H9 (cell line): Measurements from ENCODE around the gene UCP3. TPM values are rescaled to one million over a fixed set of nuclear protein-coding genes. Genes with fewer than 3 reads are reported as not detected.

Experiments
- DNase-seq: peaks from one replicate; pipeline ENCODE4 v3.0.0-alpha.2; 2017
- H2AFZ ChIP-seq: one replicate; pipeline ENCODE4 v1.6.1; 2013; ENCODE audit warnings: mild to moderate bottlenecking, low read length, control low read depth, moderate library complexity
- H2AK5ac ChIP-seq: 2 replicates; pipeline ENCODE4 v1.6.1; 2013; ENCODE audit warnings: low read length, control low read depth, mixed read lengths; ENCODE audit not compliant: insufficient read length
- H2BK120ac ChIP-seq: one replicate; pipeline ENCODE4 v1.6.1; 2013; ENCODE audit warnings: low read depth, mild to moderate bottlenecking, low read length, control low read depth, inconsistent platforms; ENCODE audit not compliant: poor library complexity, severe bottlenecking
- H2BK12ac ChIP-seq: 2 replicates; pipeline ENCODE4 v1.6.1; 2013; ENCODE audit warnings: low read length, control low read depth, mixed read lengths, low read depth; ENCODE audit not compliant: insufficient read length
- H2BK15ac ChIP-seq: 2 replicates; pipeline ENCODE4 v1.6.1; 2013; ENCODE audit warnings: low read depth, low read length, control low read depth
- H2BK20ac ChIP-seq: one replicate; pipeline ENCODE4 v1.6.1; 2013; ENCODE audit warnings: low read depth, mild to moderate bottlenecking, low read length, control low read depth, inconsistent platforms; ENCODE audit not compliant: poor library complexity, severe bottlenecking
- H2BK5ac ChIP-seq: 2 replicates; pipeline ENCODE4 v1.6.1; 2013; ENCODE audit warnings: low read length, control low read depth, mixed read lengths; ENCODE audit not compliant: insufficient read length
- H3K14ac ChIP-seq: 2 replicates; pipeline ENCODE4 v1.6.1; 2013; ENCODE audit warnings: low read length, control low read depth; ENCODE audit not compliant: insufficient read depth
- H3K18ac ChIP-seq: 2 replicates; pipeline ENCODE4 v1.6.1; 2013; ENCODE audit warnings: low read depth, mild to moderate bottlenecking, mixed read lengths, low read length, control low read depth; ENCODE audit not compliant: insufficient read length
- H3K23ac ChIP-seq: 2 replicates; pipeline ENCODE4 v1.6.1; 2013; ENCODE audit warnings: low read length, control low read depth, mixed read lengths, low read depth; ENCODE audit not compliant: insufficient read length
- H3K23me2 ChIP-seq: 2 replicates; pipeline ENCODE4 v1.6.1; 2013; ENCODE audit warnings: low read depth, mild to moderate bottlenecking, mixed read lengths, low read length, control low read depth; ENCODE audit not compliant: insufficient read length, poor library complexity, severe bottlenecking
- H3K27ac ChIP-seq: 2 replicates; pipeline ENCODE4 v1.5.1; 2013; ENCODE audit warnings: low read length, control low read depth, mixed read lengths, low read depth; ENCODE audit not compliant: insufficient read length
- H3K27me3 ChIP-seq: 2 replicates; pipeline ENCODE4 v1.6.1; 2013; ENCODE audit warnings: low read length, control low read depth, inconsistent platforms; ENCODE audit not compliant: insufficient read depth
- H3K4ac ChIP-seq: 2 replicates; pipeline ENCODE4 v1.6.1; 2013; ENCODE audit warnings: low read depth, mild to moderate bottlenecking, control low read depth, inconsistent platforms, low read length, moderate library complexity
- H3K4me1 ChIP-seq: 2 replicates; pipeline ENCODE4 v1.6.1; 2013; ENCODE audit warnings: low read length, control low read depth, inconsistent platforms; ENCODE audit not compliant: insufficient read depth
- H3K4me2 ChIP-seq: 2 replicates; pipeline ENCODE4 v1.6.1; 2013; ENCODE audit warnings: low read length, control low read depth, mixed read lengths; ENCODE audit not compliant: insufficient read length, insufficient read depth
- H3K56ac ChIP-seq: 2 replicates; pipeline ENCODE4 v1.6.1; 2013; ENCODE audit warnings: low read depth, mild to moderate bottlenecking, mixed read lengths, low read length, control low read depth; ENCODE audit not compliant: insufficient read length
- H3K79me1 ChIP-seq: 2 replicates; pipeline ENCODE4 v1.6.1; 2013; ENCODE audit warnings: low read depth, mild to moderate bottlenecking, moderate library complexity, low read length, control low read depth, inconsistent platforms; ENCODE audit not compliant: insufficient read depth, poor library complexity, severe bottlenecking
- H3K79me2 ChIP-seq: 2 replicates; pipeline ENCODE4 v1.6.1; 2013; ENCODE audit warnings: low read length, control low read depth, inconsistent platforms; ENCODE audit not compliant: insufficient read depth
- H3K9ac ChIP-seq: 2 replicates; pipeline ENCODE4 v1.6.1; 2013; ENCODE audit warnings: low read length, control low read depth, mixed read lengths; ENCODE audit not compliant: insufficient read length; ENCODE audit errors: extremely low read depth
- H3K9me3 ChIP-seq: one replicate; pipeline ENCODE4 v1.6.1; 2013; ENCODE audit warnings: low read depth, low read length, inconsistent platforms; ENCODE audit not compliant: control insufficient read depth
- H3T11ph ChIP-seq: one replicate; pipeline ENCODE4 v1.6.1; 2013; ENCODE audit warnings: mild to moderate bottlenecking, low read length, control low read depth, inconsistent platforms
- H4K20me1 ChIP-seq: one replicate; pipeline ENCODE4 v1.6.1; 2013; ENCODE audit not compliant: control insufficient read depth, insufficient read length, insufficient read depth
- H4K5ac ChIP-seq: 2 replicates; pipeline ENCODE4 v1.6.1; 2013; ENCODE audit warnings: low read depth, mild to moderate bottlenecking, mixed read lengths, low read length, control low read depth; ENCODE audit not compliant: insufficient read length
- H4K8ac ChIP-seq: replicated peaks from 2 replicates; pipeline ENCODE4 v1.6.1; 2013; ENCODE audit warnings: low read length, control low read depth, mixed read lengths, low read depth; ENCODE audit not compliant: insufficient read length
- H4K91ac ChIP-seq: 2 replicates; pipeline ENCODE4 v1.6.1; 2013; ENCODE audit warnings: low read depth, mild to moderate bottlenecking, moderate library complexity, mixed read lengths, low read length, control low read depth; ENCODE audit not compliant: insufficient read length
- H3K27ac Mint-ChIP-seq, 3 experiments: 2 replicates in 2 of 3; 3 replicates in 1 of 3; pipeline ENCODE4 v1.8.0; 2020 to 2021; ENCODE audit warnings: mixed read lengths in 3 of 3, mild to moderate bottlenecking in 1 of 3, moderate library complexity in 1 of 3
- H3K27me3 Mint-ChIP-seq: 2 replicates; pipeline ENCODE4 v1.8.0; 2021; ENCODE audit warnings: low read depth, mild to moderate bottlenecking, moderate library complexity, mixed read lengths
- H3K36me3 Mint-ChIP-seq, 3 experiments: 2 replicates in 2 of 3; 3 replicates in 1 of 3; pipeline ENCODE4 v1.8.0; 2020 to 2021; ENCODE audit warnings: low read depth in 3 of 3, mixed read lengths in 3 of 3; ENCODE audit not compliant: insufficient read depth in 1 of 3
- H3K4me1 Mint-ChIP-seq, 2 experiments: 2 replicates each; pipeline ENCODE4 v1.8.0; 2020; ENCODE audit warnings: mixed read lengths in 2 of 2
- H3K4me3 Mint-ChIP-seq, 2 experiments: 2 replicates in 1 of 2; 3 replicates in 1 of 2; pipeline ENCODE4 v1.8.0; 2020 to 2021; ENCODE audit warnings: mild to moderate bottlenecking in 2 of 2, mixed read lengths in 2 of 2, moderate library complexity in 1 of 2
- H3K9me3 Mint-ChIP-seq, 2 experiments: 2 replicates in 1 of 2; 3 replicates in 1 of 2; pipeline ENCODE4 v1.8.0; 2020; ENCODE audit warnings: mild to moderate bottlenecking in 2 of 2, mixed read lengths in 2 of 2, moderate library complexity in 1 of 2
- WGBS: extraction: QIAGEN DNeasy Blood & Tissue Kit; methylation state at CpG from one replicate; pipeline ENCODE4 v1.1.7; 2013; ENCODE audit warnings: missing lambda C conversion rate, low lambda C conversion rate, mixed read lengths; ENCODE audit not compliant: insufficient read length; ENCODE audit errors: extremely low coverage; 5-methylcytosine and 5-hydroxymethylcytosine counted together
- total RNA-seq: library from RNA; stranded (reverse); gene quantifications from 2 replicates; pipeline ENCODE4 v1.2.1, GENCODE V29; 2021
- TF ChIP-seq, protein P1 (sequence below): fragments of 200-600 bp; sonication (generic); conservative IDR thresholded peaks from 3 replicates; pipeline ENCODE4 v1.8.0; 2021; ENCODE audit warnings: antibody characterized with exemption, mild to moderate bottlenecking

UCP3 gene
- total RNA-seq, 1 experiment from 2014 or later, result 0.85 TPM

DNA sequence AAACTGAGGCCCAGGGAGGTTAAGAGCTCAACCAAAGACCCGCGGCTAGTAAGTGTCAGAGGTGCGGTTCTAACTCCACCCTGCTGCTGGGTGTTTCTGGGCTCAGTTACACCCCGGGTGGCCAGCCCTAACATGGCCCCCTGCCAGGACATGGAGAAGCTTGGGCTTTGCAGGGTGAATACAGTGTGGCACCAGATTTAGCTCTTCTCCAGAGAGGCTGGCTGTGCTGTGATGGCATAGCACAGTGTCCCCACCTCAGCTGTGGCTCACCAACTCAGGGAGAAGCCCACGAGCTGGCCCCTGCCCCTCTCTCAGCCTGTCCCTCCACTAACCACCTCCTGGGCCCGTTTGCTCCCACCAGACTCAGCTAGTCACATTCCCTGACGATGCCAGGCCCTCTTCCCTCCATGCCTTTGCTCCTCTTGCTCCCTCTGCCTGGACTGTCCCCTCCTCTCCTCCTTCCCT is 7.0 kb downstream of the UCP3 start:
- no peak overlapping the region for H3K4me3 Mint-ChIP-seq
- H2AFZ ChIP-seq, result no peak overlapping the region
- no peak overlapping the region for H3T11ph ChIP-seq
- no peak overlapping the region for H3K14ac ChIP-seq
- H2BK15ac ChIP-seq, result no peak overlapping the region
- no peaks in the 10 kb centered on the region for H3K23me2 ChIP-seq
- no peak overlapping the region for H2BK12ac ChIP-seq
- no peak overlapping the region for H3K4me2 ChIP-seq
- H3K27ac Mint-ChIP-seq, result no peak overlapping the region
- no peak overlapping the region for H3K18ac ChIP-seq
- H2BK20ac ChIP-seq, result no peak overlapping the region
- H3K56ac ChIP-seq, result no peak overlapping the region
- TF ChIP-seq, protein P1, sequence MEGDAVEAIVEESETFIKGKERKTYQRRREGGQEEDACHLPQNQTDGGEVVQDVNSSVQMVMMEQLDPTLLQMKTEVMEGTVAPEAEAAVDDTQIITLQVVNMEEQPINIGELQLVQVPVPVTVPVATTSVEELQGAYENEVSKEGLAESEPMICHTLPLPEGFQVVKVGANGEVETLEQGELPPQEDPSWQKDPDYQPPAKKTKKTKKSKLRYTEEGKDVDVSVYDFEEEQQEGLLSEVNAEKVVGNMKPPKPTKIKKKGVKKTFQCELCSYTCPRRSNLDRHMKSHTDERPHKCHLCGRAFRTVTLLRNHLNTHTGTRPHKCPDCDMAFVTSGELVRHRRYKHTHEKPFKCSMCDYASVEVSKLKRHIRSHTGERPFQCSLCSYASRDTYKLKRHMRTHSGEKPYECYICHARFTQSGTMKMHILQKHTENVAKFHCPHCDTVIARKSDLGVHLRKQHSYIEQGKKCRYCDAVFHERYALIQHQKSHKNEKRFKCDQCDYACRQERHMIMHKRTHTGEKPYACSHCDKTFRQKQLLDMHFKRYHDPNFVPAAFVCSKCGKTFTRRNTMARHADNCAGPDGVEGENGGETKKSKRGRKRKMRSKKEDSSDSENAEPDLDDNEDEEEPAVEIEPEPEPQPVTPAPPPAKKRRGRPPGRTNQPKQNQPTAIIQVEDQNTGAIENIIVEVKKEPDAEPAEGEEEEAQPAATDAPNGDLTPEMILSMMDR, result no peak
- H3K36me3 Mint-ChIP-seq, result no peaks in the 10 kb centered on the region; a peak in 1 of 7 replicates
- H3K79me1 ChIP-seq, result no peaks in the 10 kb centered on the region
- H4K8ac ChIP-seq, result no peak overlapping the region
- H2AK5ac ChIP-seq, result no peak overlapping the region
- no peaks in the 10 kb centered on the region for H3K4me1 ChIP-seq
- H3K9me3 ChIP-seq, result no peaks in the 10 kb centered on the region
- DNase-seq, result no peak
- no peak overlapping the region for H3K23ac ChIP-seq
- no peaks in the 10 kb centered on the region; the same call in 1 of the 2 replicates for H3K27me3 Mint-ChIP-seq
- no peak overlapping the region for H2BK120ac ChIP-seq
- H4K20me1 ChIP-seq, result no peaks in the 10 kb centered on the region
- H2BK5ac ChIP-seq, result no peak overlapping the region
- H4K5ac ChIP-seq, result no peak overlapping the region
- no peaks in the 10 kb centered on the region for H3K27me3 ChIP-seq
- no peak overlapping the region for H3K4ac ChIP-seq
- H3K9me3 Mint-ChIP-seq, result no peaks in the 10 kb centered on the region
- no peak overlapping the region for H3K9ac ChIP-seq
- WGBS, result no CpG with 5 or more reads among the region's 7 CpGs
- H3K4me1 Mint-ChIP-seq, result peaks cover 11 to 18% of the 10 kb centered on the region in 2 experiments
- no peak overlapping the region for H3K27ac ChIP-seq
- no peak overlapping the region for H4K91ac ChIP-seq
- H3K79me2 ChIP-seq, result no peaks in the 10 kb centered on the region
